HCT116 (cell line): Measurements from ENCODE around the gene SKI. TPM values are rescaled to one million over a fixed set of nuclear protein-coding genes. Genes with fewer than 3 reads are reported as not detected.

Experiments used
- ATAC-seq: fragments of 200-7000 bp; cut with Tn5 transposase; 2 replicates; pipeline ENCODE4 v1.9.1; 2020; ENCODE audit warnings: mild to moderate bottlenecking, moderate library complexity
- BruUV-seq: library from RNA; stranded (reverse); fragments of 400-500 nt; replicated peaks from 2 replicates; lab custom pipeline; 2021; lab: Mats Ljungman, UMichigan
- CTCF ChIA-PET: fragments of 300-600 bp; sonication (Branson Sonifier 250); formaldehyde crosslinking; loops from one replicate; lab custom pipeline; 2021; ENCODE audit warnings: antibody characterized with exemption; lab: Charles Lee
- POLR2A ChIA-PET: fragments of 300-600, 350-600 bp; sonication (Branson Sonifier 250); formaldehyde crosslinking; loops from one replicate; lab custom pipeline; 2021; ENCODE audit warnings: antibody characterized with exemption; lab: Charles Lee
- RAD21 ChIA-PET, 2 experiments: fragments of 300-600 bp; sonication (Branson Sonifier 250); formaldehyde crosslinking; loops; one replicate each; lab custom pipeline; 2023; ENCODE audit warnings: low total read pairs in 2 of 2; ENCODE audit not compliant: uncharacterized antibody in 2 of 2, unreplicated experiment in 2 of 2, low non-redundant PET in 1 of 2; lab: Charles Lee
- DNase-seq: peaks from one replicate; pipeline ENCODE4 v3.0.0-alpha.2; 2010; ENCODE audit warnings: low read depth, low spot score
- H2AFZ ChIP-seq: fragments of 200-600 bp; shearing (Covaris generic), sonication (generic); 2 replicates; pipeline ENCODE4 v1.6.1; 2017; ENCODE audit warnings: low read depth, mixed run types, mixed read lengths, antibody characterized with exemption, low read length; ENCODE audit not compliant: poor library complexity, severe bottlenecking
- H3K27ac ChIP-seq: 2 replicates; pipeline ENCODE4 v1.5.1; 2012; ENCODE audit warnings: low read depth, low read length
- H3K27me3 ChIP-seq: fragments of 200-600 bp; sonication (generic); 2 replicates; pipeline ENCODE4 v1.6.1; 2016; ENCODE audit warnings: mixed run types, low read length, mixed read lengths; ENCODE audit not compliant: insufficient read depth
- H3K36me3 ChIP-seq, 2 experiments: fragments of 200-500 bp in 1 of 2; fragments of 200-600 bp in 1 of 2; sonication (Bioruptor generic) in 1 of 2; sonication (generic) in 1 of 2; 2 replicates each; pipeline versions ENCODE4 v1.5.1 to v1.6.1; 2014 to 2016; ENCODE audit warnings: low read length in 2 of 2, inconsistent platforms in 1 of 2, mixed read lengths in 1 of 2, mixed run types in 1 of 2; ENCODE audit not compliant: insufficient read depth in 2 of 2, control insufficient read depth in 1 of 2
- H3K4me1 ChIP-seq, 2 experiments: fragments of 200-600 bp in 1 of 2; sonication (generic) in 1 of 2; 2 replicates each; pipeline versions ENCODE4 v1.5.1 to v1.6.1; 2012 to 2017; ENCODE audit warnings: low read length in 2 of 2, inconsistent platforms in 1 of 2, mild to moderate bottlenecking in 1 of 2, mixed read lengths in 1 of 2, mixed run types in 1 of 2, moderate library complexity in 1 of 2; ENCODE audit not compliant: insufficient read depth in 2 of 2, control insufficient read depth in 1 of 2
- H3K4me2 ChIP-seq: fragments of 200-600 bp; sonication (generic); 2 replicates; pipeline ENCODE4 v1.6.1; 2017; ENCODE audit warnings: mixed run types, low read length, mixed read lengths
- H3K4me3 ChIP-seq, 2 experiments: fragments of 200-600 bp in 1 of 2; sonication (generic) in 1 of 2; replicated peaks in 1 of 2; 2 replicates each; pipeline ENCODE4 v1.5.1; 2011 to 2016; ENCODE audit warnings: low read length in 2 of 2, control low read depth in 1 of 2, low read depth in 1 of 2, mild to moderate bottlenecking in 1 of 2, mixed read lengths in 1 of 2, mixed run types in 1 of 2
- H3K79me2 ChIP-seq: fragments of 200-600 bp; sonication (generic); 2 replicates; pipeline ENCODE4 v1.6.1; 2017; ENCODE audit warnings: mild to moderate bottlenecking, mixed run types, low read length, moderate library complexity, mixed read lengths; ENCODE audit not compliant: insufficient read depth
- H3K9ac ChIP-seq: fragments of 200-600 bp; sonication (generic); 2 replicates; pipeline ENCODE4 v1.6.1; 2016; ENCODE audit warnings: low read length, mixed read lengths
- H3K9me2 ChIP-seq: fragments of 200-600 bp; sonication (generic), shearing (Covaris generic); 2 replicates; pipeline ENCODE4 v1.6.1; 2017; ENCODE audit warnings: mixed run types, mild to moderate bottlenecking, moderate library complexity; ENCODE audit not compliant: insufficient read depth
- H3K9me3 ChIP-seq, 2 experiments: fragments of 200-500 bp in 1 of 2; fragments of 200-600 bp in 1 of 2; sonication (Bioruptor generic) in 1 of 2; sonication (generic) in 1 of 2; 2 replicates each; pipeline ENCODE4 v1.6.1; 2014 to 2017; ENCODE audit warnings: low read length in 2 of 2, mixed read lengths in 2 of 2, inconsistent platforms in 1 of 2, low read depth in 1 of 2, mild to moderate bottlenecking in 1 of 2, mixed run types in 1 of 2, moderate library complexity in 1 of 2; ENCODE audit not compliant: control insufficient read depth in 1 of 2, insufficient read depth in 1 of 2
- H4K20me1 ChIP-seq: fragments of 200-600 bp; sonication (generic), shearing (Covaris generic); 2 replicates; pipeline ENCODE4 v1.6.1; 2017; ENCODE audit warnings: mixed run types, mild to moderate bottlenecking, moderate library complexity; ENCODE audit not compliant: insufficient read depth
- CBX3 ChIP-seq: IDR thresholded peaks from 2 replicates; pipeline ENCODE4 v1.6.1; 2012; ENCODE audit warnings: low read depth
- EGR1 ChIP-seq: IDR thresholded peaks from 2 replicates; pipeline ENCODE4 v1.6.1; 2012; ENCODE audit warnings: low read depth
- ELF1 ChIP-seq: IDR thresholded peaks from 2 replicates; pipeline ENCODE4 v1.6.1; 2012; ENCODE audit warnings: low read depth, borderline replicate concordance
- EZH2 ChIP-seq: fragments of 200-600 bp; sonication (generic); IDR thresholded peaks from 2 replicates; pipeline ENCODE4 v1.6.1; 2017; ENCODE audit warnings: antibody characterized with exemption, mixed run types
- FOSL1 ChIP-seq: IDR thresholded peaks from 2 replicates; pipeline ENCODE4 v1.6.1; 2012; ENCODE audit warnings: low read depth
- JUND ChIP-seq: IDR thresholded peaks from 2 replicates; pipeline ENCODE4 v1.6.1; 2012
- POLR2AphosphoS5 ChIP-seq: IDR thresholded peaks from 2 replicates; pipeline ENCODE4 v1.6.1; 2011; ENCODE audit warnings: mild to moderate bottlenecking, low read depth, low read length, moderate library complexity
- RAD21 ChIP-seq: IDR thresholded peaks from 2 replicates; pipeline ENCODE4 v1.6.1; 2012; ENCODE audit warnings: low read depth, mild to moderate bottlenecking
- SIN3A ChIP-seq: IDR thresholded peaks from 2 replicates; pipeline ENCODE4 v1.6.1; 2012; ENCODE audit warnings: low read depth
- SP1 ChIP-seq: IDR thresholded peaks from 2 replicates; pipeline ENCODE4 v1.6.1; 2012; ENCODE audit warnings: low read depth
- SRF ChIP-seq: IDR thresholded peaks from 2 replicates; pipeline ENCODE4 v1.6.1; 2012; ENCODE audit warnings: low read depth
- TCF7L2 ChIP-seq: IDR thresholded peaks from 2 replicates; pipeline ENCODE4 v1.7.0; 2011; ENCODE audit warnings: borderline replicate concordance, inconsistent platforms; ENCODE audit not compliant: insufficient read depth, insufficient read length; ENCODE audit errors: extremely low read depth
- YY1 ChIP-seq: IDR thresholded peaks from 2 replicates; pipeline ENCODE4 v1.6.1; 2011; ENCODE audit warnings: low read length, low read depth, moderate library complexity, mild to moderate bottlenecking; ENCODE audit not compliant: insufficient replicate concordance; ENCODE audit errors: extremely low read depth
- intact Hi-C: fragments of 100-400 bp; cut with micrococcal nuclease; formaldehyde crosslinking; loops from 2 replicates; pipeline ENCODE4 v1.10.0; 2022
- total RNA-seq: library from RNA; stranded (reverse); gene quantifications from one replicate; pipeline ENCODE4 v1.2.1, GENCODE V29; 2021; ENCODE audit not compliant: unreplicated experiment
- TF ChIP-seq, protein P1 (sequence below): IDR thresholded peaks from 2 replicates; pipeline ENCODE4 v1.6.1; 2012
- TF ChIP-seq, protein P2 (sequence below): IDR thresholded peaks from 2 replicates; pipeline ENCODE4 v1.6.1; 2012; ENCODE audit warnings: low read depth
- TF ChIP-seq, protein P3 (sequence below): IDR thresholded peaks from 2 replicates; pipeline ENCODE4 v1.6.1; 2012

SKI gene
- total RNA-seq, 1 experiment from 2014 or later, result 56.2 TPM

DNA sequence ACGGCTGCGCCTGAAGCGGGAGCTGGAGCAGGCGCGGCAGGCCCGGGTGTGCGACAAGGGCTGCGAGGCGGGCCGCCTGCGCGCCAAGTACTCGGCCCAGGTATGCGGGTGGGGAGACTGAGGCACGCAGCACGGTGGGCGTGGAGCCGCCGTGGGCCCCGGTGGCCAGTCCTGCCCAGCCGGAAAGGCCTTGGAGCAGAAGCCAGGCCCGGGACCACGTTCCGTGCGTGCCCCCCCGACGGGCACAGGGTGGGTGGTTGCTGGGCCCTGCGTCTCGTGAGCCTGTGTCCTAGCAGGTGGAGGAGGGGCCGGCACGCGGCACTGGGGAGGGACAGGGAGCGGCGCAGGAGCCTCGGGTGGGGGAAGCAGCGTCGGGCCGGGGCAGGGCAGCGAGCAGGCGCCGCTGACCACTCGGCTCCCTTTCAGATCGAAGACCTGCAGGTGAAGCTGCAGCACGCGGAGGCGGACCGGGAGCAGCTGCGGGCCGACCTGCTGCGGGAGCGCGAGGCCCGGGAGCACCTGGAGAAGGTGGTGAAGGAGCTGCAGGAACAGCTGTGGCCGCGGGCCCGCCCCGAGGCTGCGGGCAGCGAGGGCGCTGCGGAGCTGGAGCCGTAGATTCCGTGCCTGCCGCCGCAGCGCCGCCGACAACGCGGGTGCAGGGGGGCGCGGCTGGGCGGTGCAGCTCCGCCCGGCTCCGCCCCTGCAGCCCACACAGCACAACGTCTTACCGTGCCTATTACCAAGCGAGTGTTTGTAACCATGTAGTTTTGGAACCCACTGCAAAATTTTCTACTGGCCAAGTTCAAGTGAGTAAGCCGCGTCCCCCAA, 78.2 kb downstream of the SKI start:
- ATAC-seq, result no peak
- H3K9ac ChIP-seq, result no peak overlapping the region
- H3K9me3 ChIP-seq, result no peaks in the 10 kb centered on the region
- peaks cover 9 to 12% of the 10 kb centered on the region in 2 experiments; a peak in 3 of 4 replicates for H3K36me3 ChIP-seq
- H3K79me2 ChIP-seq, result peaks cover 13% of the 10 kb centered on the region; the same call in 1 of the 2 replicates
- RAD21 ChIA-PET, result no interaction called here
- no peak overlapping the region for H3K4me3 ChIP-seq
- BruUV-seq, result no TSS peak
- no peaks in the 10 kb centered on the region for H3K27me3 ChIP-seq
- no peak overlapping the region for H2AFZ ChIP-seq
- no peak overlapping the region for H3K27ac ChIP-seq
- no peaks in the 10 kb centered on the region for H3K9me2 ChIP-seq
- no peak overlapping the region for H3K4me2 ChIP-seq
- CTCF ChIA-PET, result interaction anchor here (0.7 to 1.0 kb wide), 2 partner anchors 9 to 112 kb away, joined by 3 to 7 read pairs; partner anchors contain the start of gene FAAP20
- no peak for DNase-seq
- intact Hi-C loops, result no loop called here
- POLR2A ChIA-PET, result no interaction called here
- H4K20me1 ChIP-seq, result no peaks in the 10 kb centered on the region
- TF ChIP-seq JUND, result no peak
- TF ChIP-seq POLR2AphosphoS5, result no peak
- TF ChIP-seq RAD21, result no peak
- TF ChIP-seq, protein P1, sequence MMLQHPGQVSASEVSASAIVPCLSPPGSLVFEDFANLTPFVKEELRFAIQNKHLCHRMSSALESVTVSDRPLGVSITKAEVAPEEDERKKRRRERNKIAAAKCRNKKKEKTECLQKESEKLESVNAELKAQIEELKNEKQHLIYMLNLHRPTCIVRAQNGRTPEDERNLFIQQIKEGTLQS, result no peak
- TF ChIP-seq ELF1, result no peak
- no peak for TF ChIP-seq FOSL1
- no peak for TF ChIP-seq EGR1
- no peak for TF ChIP-seq SIN3A
- no peak for TF ChIP-seq TCF7L2
- TF ChIP-seq EZH2, result no peak
- TF ChIP-seq, protein P2, sequence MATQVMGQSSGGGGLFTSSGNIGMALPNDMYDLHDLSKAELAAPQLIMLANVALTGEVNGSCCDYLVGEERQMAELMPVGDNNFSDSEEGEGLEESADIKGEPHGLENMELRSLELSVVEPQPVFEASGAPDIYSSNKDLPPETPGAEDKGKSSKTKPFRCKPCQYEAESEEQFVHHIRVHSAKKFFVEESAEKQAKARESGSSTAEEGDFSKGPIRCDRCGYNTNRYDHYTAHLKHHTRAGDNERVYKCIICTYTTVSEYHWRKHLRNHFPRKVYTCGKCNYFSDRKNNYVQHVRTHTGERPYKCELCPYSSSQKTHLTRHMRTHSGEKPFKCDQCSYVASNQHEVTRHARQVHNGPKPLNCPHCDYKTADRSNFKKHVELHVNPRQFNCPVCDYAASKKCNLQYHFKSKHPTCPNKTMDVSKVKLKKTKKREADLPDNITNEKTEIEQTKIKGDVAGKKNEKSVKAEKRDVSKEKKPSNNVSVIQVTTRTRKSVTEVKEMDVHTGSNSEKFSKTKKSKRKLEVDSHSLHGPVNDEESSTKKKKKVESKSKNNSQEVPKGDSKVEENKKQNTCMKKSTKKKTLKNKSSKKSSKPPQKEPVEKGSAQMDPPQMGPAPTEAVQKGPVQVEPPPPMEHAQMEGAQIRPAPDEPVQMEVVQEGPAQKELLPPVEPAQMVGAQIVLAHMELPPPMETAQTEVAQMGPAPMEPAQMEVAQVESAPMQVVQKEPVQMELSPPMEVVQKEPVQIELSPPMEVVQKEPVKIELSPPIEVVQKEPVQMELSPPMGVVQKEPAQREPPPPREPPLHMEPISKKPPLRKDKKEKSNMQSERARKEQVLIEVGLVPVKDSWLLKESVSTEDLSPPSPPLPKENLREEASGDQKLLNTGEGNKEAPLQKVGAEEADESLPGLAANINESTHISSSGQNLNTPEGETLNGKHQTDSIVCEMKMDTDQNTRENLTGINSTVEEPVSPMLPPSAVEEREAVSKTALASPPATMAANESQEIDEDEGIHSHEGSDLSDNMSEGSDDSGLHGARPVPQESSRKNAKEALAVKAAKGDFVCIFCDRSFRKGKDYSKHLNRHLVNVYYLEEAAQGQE, result no peak
- TF ChIP-seq YY1, result no peak
- TF ChIP-seq CBX3, result no peak
- TF ChIP-seq, protein P3, sequence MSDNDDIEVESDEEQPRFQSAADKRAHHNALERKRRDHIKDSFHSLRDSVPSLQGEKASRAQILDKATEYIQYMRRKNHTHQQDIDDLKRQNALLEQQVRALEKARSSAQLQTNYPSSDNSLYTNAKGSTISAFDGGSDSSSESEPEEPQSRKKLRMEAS, result no peak
- no peak for TF ChIP-seq SRF
- no peak for TF ChIP-seq SP1
- peaks cover 4 to 5% of the 10 kb centered on the region in 2 experiments; a peak in 3 of 4 replicates for H3K4me1 ChIP-seq
